Measurements from ENCODE around the gene UGT1A9. TPM values are rescaled to one million over a fixed set of nuclear protein-coding genes. Genes with fewer than 3 reads are reported as not detected.

The UGT1A9 gene
- total RNA-seq = 0.15 TPM in 1 of 2 replicates, not detected in the other

DNA sequence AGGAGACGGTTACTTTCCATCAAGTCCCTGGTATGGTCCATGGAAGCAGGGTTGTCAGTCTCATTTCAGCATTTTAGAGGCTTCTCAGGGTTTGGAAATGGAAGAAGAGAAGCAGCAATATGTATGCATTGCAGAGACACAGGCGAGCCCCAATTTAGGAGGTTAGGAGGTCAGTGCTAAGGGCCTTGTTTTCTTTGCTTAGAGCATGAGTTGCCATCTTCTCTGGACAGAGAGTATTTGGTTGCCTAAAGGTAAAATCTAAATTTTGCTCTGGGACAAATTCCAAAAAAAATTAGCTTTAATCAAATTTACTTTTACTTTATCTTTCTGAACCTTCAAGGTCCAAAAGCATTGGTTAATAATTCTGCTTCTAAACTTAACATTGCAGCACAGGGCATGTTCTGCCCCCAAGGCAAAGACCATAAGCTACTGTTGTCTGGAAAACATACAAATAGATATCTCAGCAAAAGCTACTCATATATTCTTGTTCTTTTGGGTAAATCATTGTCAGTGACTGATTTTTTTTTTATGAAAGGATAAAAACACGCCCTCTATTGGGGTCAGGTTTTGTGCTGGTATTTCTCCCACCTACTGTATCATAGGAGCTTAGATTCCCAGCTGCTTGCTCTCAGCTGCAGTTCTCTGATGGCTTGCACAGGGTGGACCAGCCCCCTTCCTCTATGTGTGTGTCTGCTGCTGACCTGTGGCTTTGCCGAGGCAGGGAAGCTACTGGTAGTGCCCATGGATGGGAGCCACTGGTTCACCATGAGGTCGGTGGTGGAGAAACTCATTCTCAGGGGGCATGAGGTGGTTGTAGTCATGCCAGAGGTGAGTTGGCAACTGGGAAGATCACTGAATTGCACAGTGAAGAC lies at the start of gene UGT1A9:
TSS of gene UGT1A9 (plus strand) at position 609 of the 872 bp plus-strand sequence. CDS start at position 646, 37 bp downstream.

DNA sequence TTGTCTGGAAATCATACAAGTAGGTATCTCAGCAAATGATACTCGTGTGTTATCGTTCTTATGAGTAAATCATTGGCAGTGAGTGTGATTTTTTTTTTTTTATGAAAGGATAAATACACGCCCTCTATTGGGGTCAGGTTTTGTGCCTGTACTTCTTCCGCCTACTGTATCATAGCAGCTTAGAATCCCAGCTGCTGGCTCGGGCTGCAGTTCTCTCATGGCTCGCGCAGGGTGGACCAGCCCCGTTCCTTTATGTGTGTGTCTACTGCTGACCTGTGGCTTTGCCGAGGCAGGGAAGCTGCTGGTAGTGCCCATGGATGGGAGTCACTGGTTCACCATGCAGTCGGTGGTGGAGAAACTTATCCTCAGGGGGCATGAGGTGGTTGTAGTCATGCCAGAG lies 35.4 kb upstream of the UGT1A9 start, which contains the start of gene UGT1A10:
TSS of gene UGT1A10 (plus strand) at position 143 of the 400 bp plus-strand sequence. CDS start at position 218, 75 bp downstream.

DNA sequence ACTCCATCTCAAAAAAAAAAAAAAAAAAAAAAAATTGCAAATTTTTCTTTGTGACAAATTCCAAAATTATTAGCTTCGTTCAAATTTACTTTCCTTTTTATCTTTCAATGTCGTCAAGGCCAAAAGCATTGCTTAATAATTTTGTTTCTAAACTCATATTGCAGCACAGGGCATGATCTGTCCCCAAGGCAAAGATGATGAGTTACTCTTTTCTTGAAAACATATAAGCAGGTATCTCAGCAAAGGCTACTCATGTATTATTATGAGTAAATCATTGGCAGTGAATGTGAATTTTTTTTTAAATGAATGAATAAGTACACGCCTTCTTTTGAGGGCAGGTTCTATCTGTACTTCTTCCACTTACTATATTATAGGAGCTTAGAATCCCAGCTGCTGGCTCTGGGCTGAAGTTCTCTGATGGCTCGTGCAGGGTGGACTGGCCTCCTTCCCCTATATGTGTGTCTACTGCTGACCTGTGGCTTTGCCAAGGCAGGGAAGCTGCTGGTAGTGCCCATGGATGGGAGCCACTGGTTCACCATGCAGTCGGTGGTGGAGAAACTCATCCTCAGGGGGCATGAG lies 9.9 kb downstream of the UGT1A9 start, which contains the start of gene UGT1A7:
TSS of gene UGT1A7 (plus strand) at position 381 of the 579 bp plus-strand sequence. CDS start at position 418, 37 bp downstream.

DNA sequence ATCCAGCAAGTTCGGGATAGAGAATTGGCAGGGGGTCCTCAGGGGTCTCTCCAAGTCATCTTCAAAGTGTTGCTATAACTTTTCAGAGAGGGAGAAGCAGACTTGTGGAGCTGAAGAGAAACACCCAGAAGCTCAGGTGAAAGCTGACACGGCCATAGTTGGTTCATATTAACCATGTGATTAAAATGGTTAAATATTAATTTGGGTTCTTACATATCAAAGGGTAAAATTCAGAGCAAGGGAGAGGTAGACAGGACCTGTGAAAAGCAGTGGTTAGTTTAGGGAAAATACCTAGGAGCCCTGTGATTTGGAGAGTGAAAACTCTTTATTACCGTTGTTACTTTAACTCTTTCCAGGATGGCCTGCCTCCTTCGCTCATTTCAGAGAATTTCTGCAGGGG lies 20.9 kb downstream of the UGT1A9 start, which contains the start of gene UGT1A6:
TSS of gene UGT1A6 (plus strand) at position 243 of the 400 bp plus-strand sequence. CDS start at position 358, 115 bp downstream.

DNA sequence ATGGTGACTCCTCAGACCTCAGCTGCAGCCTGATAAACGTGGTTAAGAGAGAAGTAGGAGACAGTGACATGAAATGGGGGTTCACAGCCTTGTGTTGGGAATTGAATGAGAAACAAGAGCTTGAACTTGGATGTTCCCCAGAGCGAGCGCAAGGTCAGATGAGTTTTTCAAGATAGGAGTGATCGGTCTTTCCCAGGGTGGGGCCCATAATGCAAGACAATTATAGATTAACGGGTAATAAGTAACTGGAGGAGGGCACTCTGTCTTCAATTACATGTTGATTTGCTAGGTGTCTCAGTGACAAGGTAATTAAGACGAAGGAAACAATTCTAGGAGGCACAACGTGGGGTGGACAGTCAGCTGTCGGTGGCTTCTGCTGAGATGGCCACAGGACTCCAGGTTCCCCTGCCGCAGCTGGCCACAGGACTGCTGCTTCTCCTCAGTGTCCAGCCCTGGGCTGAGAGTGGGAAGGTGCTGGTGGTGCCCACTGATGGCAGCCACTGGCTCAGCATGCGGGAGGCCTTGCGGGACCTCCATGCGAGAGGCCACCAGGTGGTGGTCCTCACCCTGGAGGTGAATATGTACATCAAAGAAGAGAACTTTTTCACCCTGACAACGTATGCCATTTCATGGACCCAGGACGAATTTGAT lies 41.0 kb downstream of the UGT1A9 start, which contains the start of gene UGT1A5:
TSS of gene UGT1A5 (plus strand) at position 297 of the 651 bp plus-strand sequence. CDS start at position 382, 85 bp downstream.

DNA sequence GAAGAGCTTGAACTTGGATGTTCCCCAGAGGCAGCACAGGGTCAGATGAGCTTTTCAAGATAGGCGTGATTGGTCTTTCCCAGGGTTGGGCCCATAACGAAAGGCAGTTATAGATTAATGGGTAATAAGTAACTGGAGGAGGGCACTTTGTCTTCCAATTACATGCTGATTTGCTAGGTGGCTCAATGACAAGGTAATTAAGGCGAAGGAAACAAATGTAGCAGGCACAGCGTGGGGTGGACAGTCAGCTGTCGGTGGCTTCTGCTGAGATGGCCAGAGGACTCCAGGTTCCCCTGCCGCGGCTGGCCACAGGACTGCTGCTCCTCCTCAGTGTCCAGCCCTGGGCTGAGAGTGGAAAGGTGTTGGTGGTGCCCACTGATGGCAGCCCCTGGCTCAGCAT lies 46.9 kb downstream of the UGT1A9 start, which contains the start of gene UGT1A4:
TSS of gene UGT1A4 (plus strand) at position 185 of the 400 bp plus-strand sequence. CDS start at position 270, 85 bp downstream.

DNA sequence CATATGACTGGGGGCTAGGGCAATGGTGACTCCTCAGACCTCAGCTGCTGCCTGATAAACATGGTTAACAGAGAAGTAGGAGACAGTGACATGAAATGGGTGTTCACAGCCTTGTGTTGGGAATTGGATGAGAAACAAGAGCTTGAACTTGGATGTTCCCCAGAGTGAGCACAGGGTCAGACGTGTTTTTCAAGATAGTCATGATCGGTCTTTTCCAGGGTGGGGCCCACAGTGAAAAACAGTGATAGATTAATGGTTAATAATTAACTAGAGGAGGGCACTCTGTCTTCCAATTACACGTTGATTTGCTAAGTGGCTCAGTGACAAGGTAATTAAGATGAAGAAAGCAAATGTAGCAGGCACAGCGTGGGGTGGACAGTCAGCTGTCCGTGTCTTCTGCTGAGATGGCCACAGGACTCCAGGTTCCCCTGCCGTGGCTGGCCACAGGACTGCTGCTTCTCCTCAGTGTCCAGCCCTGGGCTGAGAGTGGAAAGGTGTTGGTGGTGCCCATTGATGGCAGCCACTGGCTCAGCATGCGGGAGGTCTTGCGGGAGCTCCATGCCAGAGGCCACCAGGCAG lies 57.1 kb downstream of the UGT1A9 start, which contains the start of gene UGT1A3:
TSS of gene UGT1A3 (plus strand) at position 320 of the 579 bp plus-strand sequence. CDS start at position 405, 85 bp downstream.

DNA sequence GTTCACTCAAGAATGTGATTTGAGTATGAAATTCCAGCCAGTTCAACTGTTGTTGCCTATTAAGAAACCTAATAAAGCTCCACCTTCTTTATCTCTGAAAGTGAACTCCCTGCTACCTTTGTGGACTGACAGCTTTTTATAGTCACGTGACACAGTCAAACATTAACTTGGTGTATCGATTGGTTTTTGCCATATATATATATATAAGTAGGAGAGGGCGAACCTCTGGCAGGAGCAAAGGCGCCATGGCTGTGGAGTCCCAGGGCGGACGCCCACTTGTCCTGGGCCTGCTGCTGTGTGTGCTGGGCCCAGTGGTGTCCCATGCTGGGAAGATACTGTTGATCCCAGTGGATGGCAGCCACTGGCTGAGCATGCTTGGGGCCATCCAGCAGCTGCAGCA lies 88.3 kb downstream of the UGT1A9 start, which contains the start of gene UGT1A1:
TSS of gene UGT1A1 (plus strand) at position 228 of the 400 bp plus-strand sequence. CDS start at position 246, 18 bp downstream.

DNA sequence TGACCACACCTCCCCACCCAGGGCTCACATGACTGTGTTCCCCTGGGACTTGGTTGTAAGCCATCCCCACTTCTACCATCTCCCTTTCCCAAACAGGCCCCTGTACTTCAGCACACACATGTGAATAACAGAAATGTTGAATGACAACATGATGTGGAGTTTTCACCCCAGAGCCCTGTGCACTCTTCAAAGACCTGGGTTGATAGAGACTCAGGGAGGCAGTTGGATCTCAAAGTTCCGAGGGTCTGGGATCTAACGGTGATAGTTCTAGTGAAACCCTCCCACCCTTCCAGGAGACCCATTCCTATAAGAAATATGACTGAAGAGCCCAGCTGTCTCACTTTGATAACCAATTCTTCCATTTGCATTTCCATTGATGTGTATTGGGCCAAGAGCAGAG lies 106.3 kb downstream of the UGT1A9 start, which contains the start of gene MROH2A:
TSS of gene MROH2A (plus strand) at position 301 of the 400 bp plus-strand sequence. CDS start 1,029 bp downstream, outside the sequence.

Other genes starting within 250 kb of the UGT1A9 start
- gene USP40, start 105.1 kb upstream of the UGT1A9 start, total RNA-seq = 15.3 and 29.8 TPM in 2 replicates
- not detected in 2 replicates for gene UGT1A8, start 54.3 kb upstream of the UGT1A9 start, total RNA-seq
- not detected in 2 replicates for gene UGT1A10, start 35.5 kb upstream of the UGT1A9 start, total RNA-seq
- gene UGT1A7, start 10.0 kb downstream of the UGT1A9 start, total RNA-seq = not detected in 2 replicates
- not detected in 2 replicates for gene UGT1A6, start 21.0 kb downstream of the UGT1A9 start, total RNA-seq
- not detected in 2 replicates for gene UGT1A5, start 41.0 kb downstream of the UGT1A9 start, total RNA-seq
- gene UGT1A4, start 46.8 kb downstream of the UGT1A9 start, total RNA-seq = not detected in 2 replicates
- gene UGT1A3, start 57.1 kb downstream of the UGT1A9 start, total RNA-seq = not detected in 2 replicates
- not detected in 2 replicates for gene UGT1A1, start 88.4 kb downstream of the UGT1A9 start, total RNA-seq
- not detected in 2 replicates for gene MROH2A, start 106.4 kb downstream of the UGT1A9 start, total RNA-seq
- 23.1 and 26.0 TPM in 2 replicates for gene HJURP, start 182.6 kb downstream of the UGT1A9 start, total RNA-seq
- gene TRPM8, start 245.5 kb downstream of the UGT1A9 start, total RNA-seq = 0.15 TPM in 1 of 2 replicates, not detected in the other

Measured in epithelial cell of umbilical artery (primary cell).